ENCODE data around the gene ZNF749. TPM values are rescaled to one million over a fixed set of nuclear protein-coding genes. Genes with fewer than 3 reads are reported as not detected.

The ZNF749 gene
- 10 to 100 TPM in 2 of 4 donors, 1 to 10 TPM in 2; 9.9 to 13.7 (median 10.7) TPM for total RNA-seq

- TF ChIP-seq POLR2A (IDR thresholded peaks at IDR 0.05) (peak in 1 of 2 donors; percentile 45), CTCF (IDR thresholded peaks at IDR 0.05) (no peak)
- WGBS, 2 donors: 0 to 1% methylated on average over 24 to 48 of the region's 61 CpGs
- Histone ChIP-seq H3K27ac (peak within 1 kb of the TSS in 2 of 3 donors; percentile 21 to 33), H3K36me3 (peaks cover 0 to 4% of the 10 kb centered on the region in 2 donors), H3K4me3 (replicated peaks in 1 of 3) (peak within 1 kb of the TSS; percentile 42 to 89 (median 80)), H3K4me1 (peaks cover 14 to 18% of the 10 kb centered on the region in 2 donors), H3K27me3 (no peaks in the 10 kb centered on the region), H3K9me3 (no peaks in the 10 kb centered on the region)
- DNase-seq: peak; percentile 99 to 100
- intact Hi-C loops (cut with DNase I): no loop called here
These were observed at the start of gene ZNF749 for GRCh38 chr19:57435062-57435978. Gene ZNF749, plus strand, starts transcription at chr19:57435325. Its CDS starts 254 bp downstream, at chr19:57435579.

DNA sequence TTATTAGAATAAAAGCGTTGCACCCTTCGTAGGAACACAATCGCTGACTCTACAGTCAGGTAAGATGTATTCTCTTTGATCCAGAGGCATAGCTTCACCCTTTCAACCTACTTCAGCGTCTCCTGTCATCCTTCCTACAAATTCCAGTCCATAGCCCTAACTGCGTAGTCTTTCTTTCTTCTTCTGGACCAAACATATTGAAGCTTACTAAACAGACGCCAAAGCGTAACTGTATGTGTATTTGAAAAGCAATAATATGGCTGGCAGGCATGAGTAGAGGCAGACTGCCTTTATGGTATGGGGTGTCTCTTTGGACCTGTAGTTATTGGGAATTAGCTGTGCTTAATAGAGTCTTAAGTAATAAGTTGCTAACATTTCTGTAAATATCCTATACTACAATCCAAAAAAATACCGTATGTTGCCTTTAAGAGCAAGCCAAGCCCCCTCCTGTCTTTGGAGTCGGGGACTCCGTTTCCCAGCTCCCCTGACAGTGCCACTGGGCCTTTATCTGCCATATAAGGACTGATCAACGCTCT is 45.9 kb upstream of the ZNF749 start:
- Histone ChIP-seq H3K27me3 (no peaks in the 10 kb centered on the region), H3K36me3 (no peaks in the 10 kb centered on the region), H3K4me3 (replicated peaks in 1 of 3) (peak overlapping the region in 2 of 3 donors; percentile 61 to 72), H3K9me3 (no peaks in the 10 kb centered on the region), H3K4me1 (peaks cover 10 to 17% of the 10 kb centered on the region in 2 donors), H3K27ac (peak overlapping the region; percentile 82 to 94 (median 90))
- 55 to 57% methylated on average over 11 of the region's 11 CpGs for WGBS, 2 donors
- intact Hi-C loops (cut with DNase I): no loop called here
- no peak for DNase-seq
- TF ChIP-seq CTCF (IDR thresholded peaks at IDR 0.05) (no peak), POLR2A (IDR thresholded peaks at IDR 0.05) (no peak)

- intact Hi-C loops (cut with DNase I): no loop called here
- peak within 1 kb of the TSS; percentile 82 to 94 (median 90) for H3K27ac ChIP-seq
- WGBS, 2 donors: 0 to 1% methylated on average over 31 to 34 of the region's 50 CpGs
- TF ChIP-seq POLR2A (IDR thresholded peaks at IDR 0.05) (peak in 1 of 2 donors; percentile 74), CTCF (IDR thresholded peaks at IDR 0.05) (peak in 4 of 6 experiments; percentile 22 to 48 (median 37))
- no peaks in the 10 kb centered on the region for H3K27me3 ChIP-seq
- peak within 1 kb of the TSS; percentile 23 to 72 (median 61) for H3K4me3 ChIP-seq (replicated peaks in 1 of 3)
- H3K4me1 ChIP-seq: peaks cover 10 to 17% of the 10 kb centered on the region in 2 donors
- no peaks in the 10 kb centered on the region for H3K9me3 ChIP-seq
- peak; percentile 97 to 98 for DNase-seq
- no peaks in the 10 kb centered on the region for H3K36me3 ChIP-seq
These were observed 45.2 kb upstream of the ZNF749 start, which contains the start of gene ZNF548 for GRCh38 chr19:57389730-57390598. Gene ZNF548, plus strand, starts transcription at chr19:57389854. Its CDS starts 246 bp downstream, at chr19:57390100.

DNA sequence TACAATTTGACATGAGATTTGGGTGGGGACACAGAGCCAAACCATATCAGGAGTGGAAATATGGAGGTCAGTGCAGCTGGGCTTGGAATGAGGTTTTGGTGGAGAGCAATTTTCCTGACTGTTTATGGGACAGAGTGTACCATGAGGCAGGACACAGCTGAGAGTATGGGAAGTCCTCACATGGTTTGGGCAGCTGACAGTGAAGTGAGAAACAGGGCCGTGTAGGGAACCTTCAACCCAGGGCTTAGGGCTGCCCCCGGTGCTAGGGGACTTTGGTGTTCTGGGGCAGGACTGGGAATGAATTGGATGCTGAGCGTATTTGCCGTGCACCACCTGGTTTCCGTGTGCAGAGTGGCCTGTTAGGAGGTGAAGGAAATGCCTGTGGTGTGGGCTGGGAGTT is 39.4 kb upstream of the ZNF749 start:
- peaks cover 28% of the 10 kb centered on the region in 2 donors for H3K36me3 ChIP-seq
- peaks cover 6 to 7% of the 10 kb centered on the region in 2 donors for H3K4me1 ChIP-seq
- H3K9me3 ChIP-seq: no peaks in the 10 kb centered on the region
- DNase-seq: no peak
- H3K27ac ChIP-seq: no peak overlapping the region
- H3K4me3 ChIP-seq (replicated peaks in 1 of 3): no peak overlapping the region
- 79 to 95% methylated on average over 5 of the region's 5 CpGs for WGBS, 2 donors
- intact Hi-C loops (cut with DNase I): no loop called here
- no peaks in the 10 kb centered on the region for H3K27me3 ChIP-seq
- no peak for TF ChIP-seq POLR2A (IDR thresholded peaks at IDR 0.05)
- no peak for TF ChIP-seq CTCF (IDR thresholded peaks at IDR 0.05)

Measured in thyroid gland (tissue), 4 donors.